PFSK-1 (cell line): Measurements from ENCODE around the gene CIITA.

ENCODE experiments used
- FOXP2 ChIP-seq: optimal IDR thresholded peaks from 2 replicates; pipeline ENCODE3; 2011; ENCODE audit warnings: borderline replicate concordance, control low read depth, inconsistent platforms; ENCODE audit not compliant: insufficient read depth; ENCODE audit errors: extremely low read length, extremely low read depth
- POLR2AphosphoS5 ChIP-seq: IDR thresholded peaks from 2 replicates; pipeline ENCODE4 v1.6.1; 2012; ENCODE audit warnings: low read depth, mild to moderate bottlenecking, control low read depth, low read length, moderate library complexity
- SIN3A ChIP-seq: IDR thresholded peaks from 2 replicates; pipeline ENCODE4 v1.6.1; 2012; ENCODE audit warnings: mild to moderate bottlenecking, low read length, moderate library complexity, borderline replicate concordance; ENCODE audit not compliant: insufficient read depth
- TAF1 ChIP-seq: IDR thresholded peaks from 2 replicates; pipeline ENCODE4 v1.6.1; 2012; ENCODE audit warnings: low read length, control low read depth, borderline replicate concordance; ENCODE audit not compliant: insufficient read depth
- TF ChIP-seq, protein P1 (sequence below), 2 experiments: IDR thresholded peaks; 2 replicates each; pipeline versions ENCODE4 v1.6.1 to v1.8.0; 2011 to 2012; ENCODE audit warnings: low read depth in 2 of 2, low read length in 2 of 2, control low read depth in 1 of 2, inconsistent platforms in 1 of 2, mild to moderate bottlenecking in 1 of 2, moderate library complexity in 1 of 2; ENCODE audit not compliant: insufficient read depth in 1 of 2

DNA sequence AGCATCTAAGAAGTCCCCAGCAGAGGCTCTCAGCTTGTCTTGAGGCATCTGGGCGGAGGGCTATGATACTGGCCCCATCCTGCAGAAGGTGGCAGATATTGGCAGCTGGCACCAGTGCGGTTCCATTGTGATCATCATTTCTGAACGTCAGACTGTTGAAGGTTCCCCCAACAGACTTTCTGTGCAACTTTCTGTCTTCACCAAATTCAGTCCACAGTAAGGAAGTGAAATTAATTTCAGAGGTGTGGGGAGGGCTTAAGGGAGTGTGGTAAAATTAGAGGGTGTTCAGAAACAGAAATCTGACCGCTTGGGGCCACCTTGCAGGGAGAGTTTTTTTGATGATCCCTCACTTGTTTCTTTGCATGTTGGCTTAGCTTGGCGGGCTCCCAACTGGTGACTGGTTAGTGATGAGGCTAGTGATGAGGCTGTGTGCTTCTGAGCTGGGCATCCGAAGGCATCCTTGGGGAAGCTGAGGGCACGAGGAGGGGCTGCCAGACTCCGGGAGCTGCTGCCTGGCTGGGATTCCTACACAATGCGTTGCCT lies at the start of gene CIITA:
- TF ChIP-seq POLR2AphosphoS5 (no peak), TAF1 (no peak), FOXP2 (no peak), SIN3A (no peak)
- TF ChIP-seq, protein P1, sequence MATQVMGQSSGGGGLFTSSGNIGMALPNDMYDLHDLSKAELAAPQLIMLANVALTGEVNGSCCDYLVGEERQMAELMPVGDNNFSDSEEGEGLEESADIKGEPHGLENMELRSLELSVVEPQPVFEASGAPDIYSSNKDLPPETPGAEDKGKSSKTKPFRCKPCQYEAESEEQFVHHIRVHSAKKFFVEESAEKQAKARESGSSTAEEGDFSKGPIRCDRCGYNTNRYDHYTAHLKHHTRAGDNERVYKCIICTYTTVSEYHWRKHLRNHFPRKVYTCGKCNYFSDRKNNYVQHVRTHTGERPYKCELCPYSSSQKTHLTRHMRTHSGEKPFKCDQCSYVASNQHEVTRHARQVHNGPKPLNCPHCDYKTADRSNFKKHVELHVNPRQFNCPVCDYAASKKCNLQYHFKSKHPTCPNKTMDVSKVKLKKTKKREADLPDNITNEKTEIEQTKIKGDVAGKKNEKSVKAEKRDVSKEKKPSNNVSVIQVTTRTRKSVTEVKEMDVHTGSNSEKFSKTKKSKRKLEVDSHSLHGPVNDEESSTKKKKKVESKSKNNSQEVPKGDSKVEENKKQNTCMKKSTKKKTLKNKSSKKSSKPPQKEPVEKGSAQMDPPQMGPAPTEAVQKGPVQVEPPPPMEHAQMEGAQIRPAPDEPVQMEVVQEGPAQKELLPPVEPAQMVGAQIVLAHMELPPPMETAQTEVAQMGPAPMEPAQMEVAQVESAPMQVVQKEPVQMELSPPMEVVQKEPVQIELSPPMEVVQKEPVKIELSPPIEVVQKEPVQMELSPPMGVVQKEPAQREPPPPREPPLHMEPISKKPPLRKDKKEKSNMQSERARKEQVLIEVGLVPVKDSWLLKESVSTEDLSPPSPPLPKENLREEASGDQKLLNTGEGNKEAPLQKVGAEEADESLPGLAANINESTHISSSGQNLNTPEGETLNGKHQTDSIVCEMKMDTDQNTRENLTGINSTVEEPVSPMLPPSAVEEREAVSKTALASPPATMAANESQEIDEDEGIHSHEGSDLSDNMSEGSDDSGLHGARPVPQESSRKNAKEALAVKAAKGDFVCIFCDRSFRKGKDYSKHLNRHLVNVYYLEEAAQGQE (IDR thresholded peaks at IDR 0.05; ENCODE audit: insufficient read depth in 1 of 2, low read depth in 2 of 2, low read length in 2 of 2) = no peak
